Body of pancreas (tissue), 4 donors: ENCODE results near the gene RAPGEF5. TPM values are rescaled to one million over a fixed set of nuclear protein-coding genes. Genes with fewer than 3 reads are reported as not detected.

Experiments used
- ATAC-seq: fragments of 150-250 bp; one replicate; pipeline ENCODE4 v1.9.1; 2016
- DNase-seq, 4 donors: peaks; one replicate each; pipeline ENCODE4 v3.0.0-alpha.2; 2019
- H3K27ac ChIP-seq, 4 donors: fragments of 200-600 bp; sonication (generic); 1 replicate in 3 of 4; 2 replicates in 1 of 4; pipeline versions ENCODE4 v1.5.1 to v1.6.1; 2016 to 2019; ENCODE audit warnings: mild to moderate bottlenecking in 1 of 4, mixed read lengths in 1 of 4, moderate library complexity in 1 of 4
- H3K27me3 ChIP-seq, 2 donors: fragments of 200-600 bp; sonication (generic); one replicate each; pipeline ENCODE4 v1.6.0; 2016; ENCODE audit warnings: mild to moderate bottlenecking in 1 of 2
- H3K36me3 ChIP-seq, 2 donors: fragments of 200-600 bp; sonication (generic); replicated peaks in 1 of 2; 2 replicates each; pipeline ENCODE4 v1.5.1; 2016; ENCODE audit warnings: low read depth in 2 of 2; ENCODE audit not compliant: insufficient read depth in 1 of 2
- H3K4me1 ChIP-seq: fragments of 200-600 bp; sonication (generic); one replicate; pipeline ENCODE4 v1.6.0; 2016
- H3K4me3 ChIP-seq, 2 donors: fragments of 200-600 bp; sonication (generic); 1 replicate in 1 of 2; 2 replicates in 1 of 2; pipeline ENCODE4 v1.5.1; 2016 to 2019
- H3K9me3 ChIP-seq, 3 donors: fragments of 200-600 bp; sonication (generic); 1 replicate in 2 of 3; 2 replicates in 1 of 3; pipeline ENCODE4 v1.5.1; 2016
- CTCF ChIP-seq, 7 experiments: fragments of 450-650 bp in 4 of 7; fragments of 200-600 bp in 3 of 7; sonication (generic) in 3 of 7; IDR thresholded peaks; one replicate each; pipeline ENCODE4 v1.5.1; 2016 to 2019; ENCODE audit warnings: antibody characterized with exemption in 7 of 7
- POLR2A ChIP-seq, 3 donors: fragments of 450-650 bp; IDR thresholded peaks; one replicate each; pipeline ENCODE4 v1.6.1; 2016; ENCODE audit warnings: antibody characterized with exemption in 3 of 3, mild to moderate bottlenecking in 2 of 3
- WGBS, 2 donors: methylation state at CpG; one replicate each; pipeline ENCODE4 v1.1.5; 2017; 5-methylcytosine and 5-hydroxymethylcytosine counted together
- intact Hi-C: fragments of 100-400 bp; cut with DNase I; formaldehyde crosslinking; loops from one replicate; pipeline ENCODE4 v1.15.1; 2023
- total RNA-seq, 2 donors: library from RNA; depleted of rRNA; stranded (reverse); fragments of >200 nt; gene quantifications; one replicate each; pipeline ENCODE4 v1.1.0, GENCODE V29; 2016

The RAPGEF5 gene
- total RNA-seq, 2 donors from 2014 or later, result 68.0 to 151 TPM

GRCh38 chr7:22291977-22292376 is 65.0 kb downstream of the RAPGEF5 start:
- H3K9me3 ChIP-seq, result no peaks in the 10 kb centered on the region
- DNase-seq, result no peak
- TF ChIP-seq CTCF (IDR thresholded peaks at IDR 0.05), result no peak
- no peak for TF ChIP-seq POLR2A (IDR thresholded peaks at IDR 0.05)
- H3K27ac ChIP-seq, result no peak overlapping the region
- H3K4me1 ChIP-seq, result peaks cover 21% of the 10 kb centered on the region
- ATAC-seq, result no peak
- WGBS, 2 donors, result 85 to 88% methylated on average over 2 of the region's 2 CpGs
- intact Hi-C loops, result no loop called here
- H3K4me3 ChIP-seq, result no peak overlapping the region
- H3K36me3 ChIP-seq, result no peaks in the 10 kb centered on the region
- no peaks in the 10 kb centered on the region for H3K27me3 ChIP-seq

GRCh38 chr7:22288202-22288601 is 68.8 kb downstream of the RAPGEF5 start:
- 85 to 96% methylated on average over 6 of the region's 6 CpGs for WGBS, 2 donors
- Histone ChIP-seq H3K4me1 (no peaks in the 10 kb centered on the region), H3K9me3 (no peaks in the 10 kb centered on the region), H3K36me3 (no peaks in the 10 kb centered on the region), H3K27ac (no peak overlapping the region), H3K4me3 (no peak overlapping the region), H3K27me3 (no peaks in the 10 kb centered on the region)
- intact Hi-C loops, result no loop called here
- ATAC-seq (no peak), DNase-seq (no peak)
- no peak for TF ChIP-seq POLR2A (IDR thresholded peaks at IDR 0.05)
- no peak for TF ChIP-seq CTCF (IDR thresholded peaks at IDR 0.05)

GRCh38 chr7:22287412-22287811 is 69.5 kb downstream of the RAPGEF5 start:
- Histone ChIP-seq H3K9me3 (no peaks in the 10 kb centered on the region), H3K36me3 (no peaks in the 10 kb centered on the region), H3K4me1 (no peaks in the 10 kb centered on the region), H3K4me3 (no peak overlapping the region), H3K27ac (no peak overlapping the region), H3K27me3 (no peaks in the 10 kb centered on the region)
- TF ChIP-seq POLR2A (IDR thresholded peaks at IDR 0.05) (no peak), CTCF (IDR thresholded peaks at IDR 0.05) (no peak)
- intact Hi-C loops, result no loop called here
- WGBS, 2 donors, result 72 to 75% methylated on average over 2 of the region's 2 CpGs
- DNase-seq (no peak), ATAC-seq (no peak)

- no peaks in the 10 kb centered on the region for H3K36me3 ChIP-seq
- no peak for TF ChIP-seq CTCF (IDR thresholded peaks at IDR 0.05)
- TF ChIP-seq POLR2A (IDR thresholded peaks at IDR 0.05), result no peak
- 59 to 67% methylated on average over 2 of the region's 2 CpGs for WGBS, 2 donors
- ATAC-seq, result no peak
- H3K4me3 ChIP-seq, result no peak overlapping the region
- no peak for DNase-seq
- H3K27ac ChIP-seq, result no peak overlapping the region
- H3K4me1 ChIP-seq, result no peaks in the 10 kb centered on the region
- intact Hi-C loops, result no loop called here
- no peaks in the 10 kb centered on the region for H3K27me3 ChIP-seq
- H3K9me3 ChIP-seq, result no peaks in the 10 kb centered on the region
Measured at GRCh38 chr7:22286436-22286835, 70.5 kb downstream of the RAPGEF5 start.

GRCh38 chr7:22281481-22281880 is 75.5 kb downstream of the RAPGEF5 start:
- no peak for TF ChIP-seq CTCF (IDR thresholded peaks at IDR 0.05)
- no peak for TF ChIP-seq POLR2A (IDR thresholded peaks at IDR 0.05)
- no peaks in the 10 kb centered on the region for H3K36me3 ChIP-seq
- no peak overlapping the region for H3K27ac ChIP-seq
- H3K9me3 ChIP-seq, result no peaks in the 10 kb centered on the region
- no peaks in the 10 kb centered on the region for H3K4me1 ChIP-seq
- ATAC-seq (no peak), DNase-seq (no peak)
- H3K27me3 ChIP-seq, result no peaks in the 10 kb centered on the region
- 96 to 98% methylated on average over 2 of the region's 2 CpGs for WGBS, 2 donors
- intact Hi-C loops, result no loop called here
- no peak overlapping the region for H3K4me3 ChIP-seq
